NCI-H1930 (cell line): ENCODE data around the gene KAZN.

Source experiments
- DNase-seq, 2 experiments: peaks; one replicate each; lab custom pipeline; 2025; lab: John Stamatoyannopoulos, UW

KAZN gene

DNA sequence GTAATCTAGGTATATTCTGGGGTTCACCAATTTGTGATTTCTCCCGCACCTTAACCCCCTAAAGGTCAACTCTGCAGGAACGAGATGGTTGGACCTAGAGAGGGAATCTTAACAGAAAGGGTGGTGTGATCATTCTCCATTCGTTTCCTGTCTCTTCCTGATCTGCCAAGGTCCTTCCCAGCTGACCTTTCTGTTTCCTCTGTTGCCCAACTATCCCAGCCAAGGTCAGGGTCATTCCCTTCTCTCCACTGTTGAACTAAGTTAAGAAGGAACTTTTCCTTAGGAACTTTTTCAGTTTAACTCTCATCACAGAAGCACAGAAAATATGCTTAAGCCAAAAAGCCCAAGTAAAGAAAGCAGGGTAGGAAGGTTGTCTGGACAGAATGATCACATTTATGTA, 49.3 kb downstream of the KAZN start:
- no peak for DNase-seq

DNA sequence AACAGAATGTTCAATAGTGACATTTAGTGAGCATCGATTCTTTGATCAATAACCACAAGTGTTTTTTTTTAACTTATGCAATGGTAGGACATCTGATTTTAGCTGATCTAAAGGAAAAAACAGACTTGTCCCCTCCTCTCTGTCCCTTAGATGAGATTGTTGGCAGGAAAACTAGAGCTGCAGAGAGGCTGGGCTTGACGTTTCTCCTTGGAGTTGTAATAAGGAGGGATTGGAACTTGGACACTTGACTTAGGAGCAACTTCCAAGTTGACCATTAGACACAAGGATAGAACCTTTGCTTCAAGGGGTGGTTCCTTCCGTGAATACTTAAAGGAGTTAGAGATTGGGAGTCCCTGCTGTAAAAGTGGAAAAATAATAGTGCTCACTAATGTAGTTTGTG, 49.9 kb downstream of the KAZN start:
- no peak for DNase-seq

DNA sequence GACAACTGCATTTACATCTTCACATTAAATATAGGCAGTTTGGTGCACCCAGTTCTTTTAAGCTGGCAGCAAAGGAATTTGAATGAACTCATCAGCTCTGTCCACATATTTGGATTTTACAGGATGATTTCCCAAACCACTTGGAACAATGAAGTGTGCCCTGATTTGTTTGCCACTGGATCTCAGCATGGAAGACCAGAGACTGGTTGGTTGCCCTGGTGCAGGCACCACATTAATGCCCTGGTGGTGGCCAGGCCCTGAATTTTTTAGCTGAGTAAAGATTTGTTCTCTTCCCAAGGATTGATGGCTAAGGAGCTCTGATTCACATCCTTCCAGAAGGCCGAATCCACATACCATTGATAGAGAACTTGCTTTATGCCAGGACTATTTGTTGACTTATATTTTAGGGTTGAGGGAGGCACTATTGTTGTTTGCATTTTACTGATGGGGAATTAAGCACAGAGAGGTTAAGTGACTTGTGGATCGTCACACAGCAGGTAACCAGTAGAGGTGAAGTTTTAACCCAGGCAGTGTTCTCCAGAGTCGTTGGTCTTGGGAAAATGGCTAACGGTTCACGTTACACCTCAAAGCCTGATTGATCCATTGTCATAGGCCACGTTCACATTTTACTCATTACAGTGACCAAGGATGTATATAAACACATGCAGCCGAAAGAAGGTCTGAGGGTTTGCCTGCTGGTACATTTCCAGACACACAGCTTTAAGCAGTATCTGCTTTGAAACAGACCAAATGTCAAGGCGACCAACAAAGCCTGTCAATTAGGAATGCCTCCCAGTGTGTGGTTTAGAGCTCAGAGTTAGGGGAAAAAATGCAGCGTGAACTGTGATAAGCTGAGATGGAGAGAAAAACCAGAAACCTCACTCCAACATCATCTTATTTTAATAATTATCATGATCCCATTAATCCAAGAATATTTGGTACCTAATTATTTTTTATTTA, 50.7 kb downstream of the KAZN start:
- no peak for DNase-seq

DNA sequence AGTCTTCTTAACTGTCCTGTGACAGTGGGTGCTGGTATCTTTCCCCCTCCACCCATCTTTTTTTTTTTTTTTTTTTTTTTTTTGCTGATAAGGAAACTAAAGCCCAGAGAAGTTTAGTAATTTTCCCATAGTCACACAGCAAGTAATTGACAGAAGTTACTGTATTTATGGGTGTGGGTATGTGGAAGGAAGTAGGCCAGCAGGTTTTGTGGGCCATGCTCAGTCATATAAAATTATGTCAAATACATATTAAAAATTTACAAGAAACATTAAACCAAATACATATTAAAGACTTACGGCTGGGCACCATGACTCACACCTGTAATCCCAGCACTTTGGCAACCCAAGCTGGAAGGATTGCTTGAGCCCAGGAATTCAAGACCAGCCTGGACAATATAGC, 51.5 kb downstream of the KAZN start:
- DNase-seq = no peak

DNA sequence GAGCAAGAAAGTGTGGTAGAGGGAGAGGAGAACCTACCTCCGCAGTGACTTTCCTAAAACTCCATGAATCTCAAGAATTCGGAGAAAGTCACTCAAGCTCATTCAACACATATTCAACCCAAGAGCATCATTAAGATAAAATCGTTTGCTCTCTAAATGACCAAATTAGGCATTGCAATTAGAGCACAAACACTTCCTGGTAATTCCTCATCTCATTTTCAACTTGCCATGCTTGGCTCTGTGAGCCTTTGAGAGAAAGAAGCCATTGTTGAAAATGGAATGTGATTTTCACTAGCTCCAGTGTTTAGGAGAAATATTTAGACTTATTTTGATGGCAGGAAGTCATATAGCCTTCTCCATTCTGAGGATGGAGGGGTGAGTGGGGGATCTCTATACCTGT, 52.5 kb downstream of the KAZN start:
- DNase-seq = no peak

DNA sequence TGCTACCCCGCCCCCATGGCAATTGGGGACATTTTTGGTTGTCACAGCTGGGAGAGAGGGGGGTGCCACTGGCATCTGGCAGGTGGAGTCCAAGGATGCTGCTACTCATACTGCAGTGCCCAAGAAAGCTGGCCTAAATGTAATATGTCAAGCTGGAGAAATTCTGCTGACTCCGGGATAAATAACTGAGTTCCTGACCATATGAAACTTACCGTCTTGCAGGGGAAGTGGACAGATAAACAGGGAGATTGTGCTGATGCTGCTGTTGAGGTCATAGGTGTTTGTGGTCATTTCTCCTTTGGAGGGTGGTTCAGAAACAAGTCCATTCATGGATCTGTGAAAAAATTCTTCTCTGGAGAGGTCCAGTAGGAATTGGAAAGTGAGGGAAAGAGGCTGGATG, 54.4 kb downstream of the KAZN start:
- DNase-seq = no peak

DNA sequence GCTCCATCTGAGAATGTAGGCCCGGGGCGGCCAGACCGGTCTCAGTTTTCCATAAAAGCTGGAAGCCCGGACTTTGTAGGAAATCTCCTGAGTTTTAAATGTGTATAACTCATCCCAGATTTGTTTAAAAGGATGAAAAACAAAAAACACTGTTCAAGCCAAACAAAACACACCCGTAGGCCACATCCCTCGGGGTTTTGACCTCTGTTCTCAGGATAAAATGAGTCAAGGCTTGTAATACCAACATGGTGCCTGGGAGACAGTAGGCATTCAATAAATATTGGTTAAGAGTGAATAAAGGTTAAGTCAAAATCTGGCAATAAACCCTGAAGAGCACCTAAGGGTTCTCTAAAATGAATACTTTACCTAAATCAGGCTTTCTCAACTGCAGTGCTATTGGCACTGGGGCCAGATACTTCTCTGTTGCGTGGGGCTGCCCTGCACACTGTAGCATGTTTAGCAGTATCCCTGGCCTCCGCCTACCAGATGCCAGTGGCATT, 55.0 kb downstream of the KAZN start:
- no peak for DNase-seq

DNA sequence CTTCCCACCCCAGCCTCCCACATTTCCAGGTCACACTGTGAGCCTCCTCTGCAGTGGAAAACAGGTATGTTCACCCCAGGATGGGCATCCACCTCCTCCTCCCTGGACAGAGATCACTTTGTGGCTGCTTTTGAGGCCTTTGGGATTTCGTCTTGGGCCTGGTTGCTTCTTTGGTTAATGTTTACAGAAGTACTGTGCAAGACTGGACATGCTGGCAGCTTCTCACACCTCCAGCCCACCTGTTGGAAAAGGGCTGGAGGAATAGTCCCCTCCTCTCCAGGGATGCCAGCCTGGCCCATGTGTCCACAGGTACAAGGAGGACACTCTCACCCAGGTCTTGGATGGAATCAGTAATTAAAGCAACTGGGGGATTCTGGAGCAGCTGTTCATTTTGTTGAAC, 56.1 kb downstream of the KAZN start:
- DNase-seq = no peak

DNA sequence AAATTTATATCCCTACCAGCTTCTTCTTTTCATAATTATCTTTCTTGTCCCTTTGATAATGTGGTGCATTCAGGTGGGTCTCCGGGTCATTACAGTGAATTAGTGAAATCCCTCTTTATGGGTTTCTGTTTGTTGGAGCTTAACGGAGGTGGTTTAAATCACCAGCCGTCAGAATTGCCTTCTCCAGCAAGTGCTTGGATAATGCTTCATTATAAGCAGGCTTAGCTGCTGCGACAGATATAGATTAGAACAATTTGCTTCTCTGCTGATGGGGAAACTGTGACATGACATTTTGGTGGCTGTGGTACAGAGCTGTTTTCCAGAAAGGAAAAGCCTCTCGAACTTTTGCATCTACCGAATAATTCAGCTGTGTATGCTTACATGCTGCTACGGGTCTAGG, 56.9 kb downstream of the KAZN start:
- DNase-seq = no peak

DNA sequence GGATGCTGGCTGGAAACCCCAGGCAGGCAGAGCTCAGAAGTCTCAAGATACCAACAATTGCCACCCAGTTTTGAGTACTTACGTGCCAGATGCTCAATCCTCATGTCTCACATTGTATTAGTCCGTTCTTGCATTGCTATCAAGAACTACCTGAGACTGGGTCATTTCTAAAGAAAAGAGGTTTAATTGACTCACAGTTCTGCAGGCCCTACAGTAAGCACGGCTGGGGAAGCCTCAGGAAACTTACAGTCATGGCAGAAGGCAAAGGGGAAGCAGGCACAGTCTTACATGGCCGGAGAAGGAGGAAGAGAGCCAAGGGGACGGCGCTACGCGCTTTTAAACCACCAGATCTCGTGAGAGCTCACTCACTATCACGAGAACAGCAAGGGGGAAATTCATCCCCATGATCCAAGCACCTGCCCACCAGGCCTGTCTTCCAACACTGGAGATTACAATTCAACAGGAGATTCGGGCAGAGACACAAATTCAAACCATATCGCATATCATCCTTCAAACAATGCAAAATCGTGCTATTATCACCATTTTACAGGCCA, 58.0 kb downstream of the KAZN start:
- no peak for DNase-seq

DNA sequence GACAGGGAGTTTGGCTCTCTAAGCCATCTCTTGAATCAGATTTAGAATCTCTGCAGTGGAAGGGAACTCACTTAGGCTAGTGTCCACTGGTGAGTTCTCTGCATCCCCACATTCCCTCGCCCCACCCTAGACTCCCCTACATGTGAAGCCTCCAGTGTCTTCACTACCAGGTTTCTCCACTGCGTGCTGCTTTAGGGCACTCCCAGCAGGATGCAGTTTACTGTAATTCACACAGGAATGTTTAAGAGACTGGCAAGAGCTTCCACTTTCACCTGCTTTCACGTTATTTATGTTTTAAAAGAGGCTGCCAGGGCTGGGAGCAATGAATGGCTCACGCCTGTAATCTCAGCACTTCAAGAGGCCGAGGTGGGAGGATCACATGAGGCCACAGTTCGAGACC, 60.2 kb downstream of the KAZN start:
- DNase-seq = no peak

DNA sequence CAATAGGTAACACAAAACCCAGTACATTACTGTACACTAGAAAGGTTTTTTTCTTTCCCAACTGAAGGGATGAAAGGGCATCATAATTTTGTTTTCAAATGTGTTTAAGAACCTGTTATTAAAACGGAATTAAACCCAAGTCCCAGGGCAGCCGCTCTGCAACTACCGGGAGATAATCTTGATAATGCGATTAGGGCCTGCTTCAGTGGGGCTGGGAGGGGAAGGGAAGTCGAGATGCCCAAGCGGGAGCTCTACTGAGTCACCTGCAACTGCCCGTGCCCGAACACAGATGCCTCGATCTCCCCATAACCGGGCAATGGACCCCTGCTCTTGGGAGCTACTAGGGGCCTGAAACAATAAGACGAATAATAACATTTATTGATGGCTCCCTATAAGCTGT, 61.4 kb downstream of the KAZN start:
- no peak for DNase-seq

DNA sequence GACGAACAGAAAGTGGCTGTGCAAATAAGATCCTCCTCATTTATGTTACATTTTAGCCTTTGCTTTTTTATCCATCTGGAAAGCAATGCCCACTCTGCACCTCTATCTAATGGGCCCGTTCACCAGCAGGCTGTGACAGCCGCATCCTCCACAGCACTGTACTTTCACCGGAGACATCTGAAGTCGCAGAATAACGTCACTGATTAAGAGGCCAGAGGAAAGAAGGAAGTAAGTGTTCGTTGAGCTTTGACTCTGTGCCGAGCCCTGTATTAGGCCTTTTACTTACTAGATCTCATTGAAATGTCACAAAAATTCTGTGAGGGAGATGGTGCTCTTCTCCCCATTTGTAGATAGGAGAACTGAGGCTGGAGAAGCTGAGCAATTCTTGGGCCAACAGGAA, 62.3 kb downstream of the KAZN start:
- no peak for DNase-seq

DNA sequence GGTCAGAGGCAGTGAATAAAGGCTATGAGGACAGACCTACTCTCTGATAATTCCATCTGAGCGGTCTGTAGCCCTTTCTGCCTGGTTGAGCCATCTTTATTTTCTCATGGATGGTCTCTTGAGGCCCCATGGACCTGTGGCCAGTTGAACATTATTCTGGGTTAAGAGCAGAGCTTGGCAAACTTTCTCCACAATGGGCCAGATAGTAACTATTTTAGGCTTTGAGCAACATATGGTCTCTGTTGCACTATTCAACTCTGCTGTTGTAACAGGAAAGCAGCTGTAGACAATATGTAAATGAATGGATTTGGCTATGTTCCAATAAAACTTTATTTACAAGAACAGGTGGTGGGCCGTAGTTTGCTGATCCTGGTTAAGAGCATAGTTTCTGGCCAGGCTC, 62.7 kb downstream of the KAZN start:
- no peak for DNase-seq

DNA sequence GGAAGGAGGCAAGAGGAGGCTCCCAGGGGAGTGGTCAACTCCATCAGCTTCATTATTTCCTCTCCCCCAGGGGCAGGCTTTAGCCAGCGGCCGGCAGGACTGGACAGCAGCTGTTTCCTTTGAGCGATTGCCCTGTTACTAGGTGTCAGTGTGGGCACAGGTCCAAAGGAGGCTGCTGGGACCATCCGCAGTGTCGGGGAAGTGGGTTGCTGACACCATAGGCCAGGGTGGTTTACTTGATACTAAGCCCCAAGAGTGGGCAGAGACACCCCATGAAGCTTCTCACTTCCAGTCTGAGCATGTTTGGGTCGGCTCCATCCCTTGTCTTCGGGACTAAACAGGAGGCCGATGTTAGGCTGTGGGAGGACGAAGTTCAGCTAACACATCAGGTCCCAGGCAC, 63.6 kb downstream of the KAZN start:
- no peak for DNase-seq

DNA sequence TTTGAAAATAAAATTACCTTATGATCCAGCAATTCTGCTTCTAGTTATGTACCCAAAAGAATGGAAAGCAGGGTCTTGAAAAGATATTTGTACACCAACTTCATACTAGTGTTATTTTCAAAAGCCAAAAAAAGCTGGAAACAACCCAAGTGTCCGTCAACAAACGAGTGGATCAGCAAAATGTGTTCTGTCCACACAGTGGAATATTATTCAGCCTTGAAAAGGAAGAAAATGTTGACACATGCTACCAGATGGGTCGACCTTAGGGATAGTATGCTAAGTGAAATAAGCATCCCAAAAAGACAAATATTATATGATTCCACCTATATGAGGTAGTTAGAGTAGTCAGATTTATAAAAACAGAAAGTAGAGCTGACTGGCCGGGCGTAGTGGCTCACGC, 65.3 kb downstream of the KAZN start:
- no peak for DNase-seq

DNA sequence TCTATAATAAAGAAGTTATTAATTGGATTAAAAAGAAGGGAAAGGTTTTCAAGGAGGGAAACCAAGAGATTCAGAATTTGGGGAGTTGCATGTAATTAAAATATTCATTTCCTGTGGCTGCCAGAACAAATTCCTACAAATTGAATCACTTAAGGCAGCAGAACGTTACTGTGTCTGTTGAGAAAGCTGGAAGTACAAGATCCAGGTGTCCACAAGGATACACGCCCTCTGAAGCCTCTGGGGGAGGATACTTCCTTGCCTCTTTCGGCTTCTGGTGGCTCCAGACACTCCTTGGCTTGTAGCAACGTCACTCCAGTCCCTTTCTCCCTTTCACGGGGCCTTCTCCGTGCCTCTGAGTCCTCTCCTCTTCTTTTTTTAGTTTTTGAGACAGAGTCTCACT, 67.9 kb downstream of the KAZN start:
- no peak for DNase-seq

DNA sequence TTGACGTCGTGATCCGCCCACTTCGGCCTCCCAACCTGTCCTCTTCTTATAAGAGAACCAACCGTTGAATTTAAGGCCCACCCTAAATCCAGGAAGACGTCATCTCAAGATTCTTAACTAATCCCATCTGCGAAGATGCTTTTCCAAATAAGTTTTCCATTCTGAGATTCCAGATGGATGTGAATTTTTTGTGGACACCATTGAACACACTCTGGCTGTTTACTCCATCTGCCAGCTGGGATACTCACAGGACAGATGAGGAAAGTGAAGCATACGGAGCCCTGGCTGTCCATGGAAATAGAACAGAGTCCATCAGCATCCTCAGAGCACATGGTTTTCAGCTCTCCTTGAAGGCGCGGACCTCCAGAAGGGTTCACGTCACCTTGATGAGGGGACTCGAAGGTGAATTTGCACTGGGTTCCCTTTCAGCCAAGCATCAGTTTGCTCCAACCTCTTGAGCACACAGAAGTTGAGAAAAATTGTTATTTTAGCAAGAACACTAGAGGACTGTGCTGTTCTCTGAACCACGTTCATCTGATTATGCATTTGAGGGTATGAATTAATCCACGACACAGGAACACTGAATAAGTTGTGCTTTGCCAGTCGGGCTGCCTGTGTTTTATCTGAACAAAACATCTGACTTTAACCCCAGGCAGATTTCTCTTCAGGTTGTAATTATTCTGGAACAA, 68.6 kb downstream of the KAZN start:
- DNase-seq = no peak

DNA sequence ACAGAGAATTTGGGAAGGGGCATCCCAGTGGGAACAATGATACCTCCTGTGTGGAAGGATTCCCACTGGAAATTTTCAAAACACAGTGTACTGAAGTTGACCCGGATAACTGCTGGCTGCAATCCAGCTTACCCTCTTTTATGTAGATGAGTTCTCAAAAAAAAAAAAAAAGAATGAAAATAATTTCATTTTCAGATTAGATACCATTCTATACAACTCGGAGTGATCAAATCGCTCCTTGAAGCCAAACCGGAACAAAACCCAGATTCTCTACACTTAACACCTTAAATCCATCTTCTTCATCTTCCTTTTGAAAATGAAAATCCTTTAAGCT, 69.1 kb downstream of the KAZN start:
- no peak for DNase-seq

DNA sequence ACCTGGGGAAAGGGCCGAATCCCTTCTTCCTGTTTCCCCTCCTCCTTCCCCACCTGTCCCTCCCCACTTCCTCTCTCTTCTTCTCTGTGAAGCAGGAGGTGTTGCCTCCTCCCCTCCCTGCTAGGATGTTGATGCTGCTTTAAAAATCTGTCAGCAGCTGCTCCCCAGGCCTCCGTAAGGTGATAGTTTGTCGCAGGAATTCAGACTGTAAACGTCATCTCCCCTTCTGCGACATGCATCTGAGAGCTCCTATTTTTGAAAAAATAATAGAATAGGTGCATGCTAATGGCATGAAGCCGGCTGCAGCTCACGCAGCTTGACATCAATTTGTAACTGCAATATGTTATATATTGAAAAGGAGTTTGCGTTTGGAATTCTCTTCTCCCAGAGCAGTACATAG, 70.1 kb downstream of the KAZN start:
- no peak for DNase-seq

DNA sequence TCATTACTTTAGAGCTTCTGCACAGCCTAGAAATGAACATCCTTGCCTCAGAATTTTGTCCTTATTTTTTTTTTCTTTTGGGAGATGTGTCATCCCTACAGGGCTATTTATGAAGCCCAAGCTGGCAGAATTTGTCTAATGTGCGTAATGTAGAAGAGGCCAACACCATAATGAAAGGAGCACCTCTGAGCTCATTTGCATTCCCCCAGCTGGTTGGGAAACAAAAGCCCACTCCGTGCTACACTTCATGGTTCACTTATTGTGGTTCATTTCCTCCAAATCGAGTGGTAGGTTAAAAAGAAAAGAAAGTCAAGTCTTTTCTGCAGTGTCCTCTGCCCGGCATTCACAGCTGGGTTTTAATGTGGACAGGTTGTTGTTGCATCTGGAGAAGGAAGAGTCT, 73.5 kb downstream of the KAZN start:
- DNase-seq = no peak

DNA sequence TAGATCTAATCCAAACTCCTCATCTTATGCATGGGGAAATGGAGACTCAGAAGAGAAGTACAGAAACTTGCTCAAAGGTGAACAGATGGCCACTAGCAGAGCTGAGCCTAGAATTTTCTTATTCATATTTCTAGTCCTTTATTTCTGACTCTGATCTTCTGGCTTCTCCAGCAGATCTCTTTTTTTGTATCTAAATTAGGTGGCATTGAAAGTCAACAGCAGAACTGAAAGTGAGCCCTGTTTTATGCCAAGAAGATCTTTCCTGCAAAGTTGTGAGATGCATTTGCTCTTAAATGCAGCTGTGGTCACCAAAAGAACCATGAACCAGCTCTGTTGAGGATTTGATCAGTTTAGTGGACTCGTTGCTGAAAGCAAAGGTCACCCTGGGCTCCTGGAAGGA, 75.5 kb downstream of the KAZN start:
- no peak for DNase-seq

DNA sequence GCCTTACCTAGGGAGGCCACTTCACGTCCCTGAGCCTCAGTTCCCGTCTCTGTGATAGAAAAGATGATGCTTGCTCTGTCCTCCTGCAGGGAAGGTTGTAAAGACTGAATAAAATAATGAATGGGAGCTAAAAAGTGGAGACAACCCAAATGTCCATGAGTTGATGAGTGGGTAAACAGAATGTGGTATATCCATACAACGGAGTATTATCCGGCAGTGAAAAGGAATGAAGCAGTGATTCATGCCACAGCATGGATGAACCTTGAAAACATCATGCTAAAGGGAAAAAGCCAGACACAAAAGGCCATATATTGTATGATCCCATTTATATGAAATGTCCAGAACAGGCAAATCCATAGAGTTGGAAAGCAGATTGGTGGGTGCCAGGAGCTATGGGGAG, 77.9 kb downstream of the KAZN start:
- DNase-seq = no peak
